DND-41 (cell line): Measurements from ENCODE around the gene HAND1.

Experiments
- EZH2 ChIP-seq: IDR thresholded peaks from 3 replicates; pipeline ENCODE4 v1.6.1; 2012; ENCODE audit warnings: borderline replicate concordance, low read depth, mild to moderate bottlenecking, moderate library complexity, low read length, inconsistent platforms; ENCODE audit not compliant: severe bottlenecking
- TF ChIP-seq, protein P1 (sequence below): IDR thresholded peaks from 2 replicates; pipeline ENCODE4 v1.5.1; 2012; ENCODE audit warnings: borderline replicate concordance, low read length, moderate library complexity, mild to moderate bottlenecking; ENCODE audit not compliant: poor library complexity, severe bottlenecking; ENCODE audit errors: extremely low read depth

DNA sequence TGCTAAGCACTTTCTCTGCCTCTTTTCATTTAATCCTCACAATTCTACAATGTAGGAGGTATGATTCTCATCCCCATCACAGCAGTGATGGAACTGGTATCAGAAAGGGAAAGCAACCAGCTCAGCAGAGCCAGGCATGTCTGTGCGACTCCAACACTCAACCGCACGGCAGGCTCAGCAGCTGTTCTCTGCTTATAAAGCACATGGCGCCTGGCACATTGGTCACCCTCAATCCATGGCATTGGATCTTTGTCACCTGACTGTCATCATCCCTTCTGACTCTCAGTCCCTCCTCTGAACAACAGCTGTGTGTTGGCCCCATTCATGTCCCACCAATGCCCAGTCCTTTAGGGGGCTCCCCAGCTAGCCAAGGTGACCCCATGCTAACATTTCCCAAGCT, 45.1 kb upstream of the HAND1 start:
- TF ChIP-seq, protein P1, sequence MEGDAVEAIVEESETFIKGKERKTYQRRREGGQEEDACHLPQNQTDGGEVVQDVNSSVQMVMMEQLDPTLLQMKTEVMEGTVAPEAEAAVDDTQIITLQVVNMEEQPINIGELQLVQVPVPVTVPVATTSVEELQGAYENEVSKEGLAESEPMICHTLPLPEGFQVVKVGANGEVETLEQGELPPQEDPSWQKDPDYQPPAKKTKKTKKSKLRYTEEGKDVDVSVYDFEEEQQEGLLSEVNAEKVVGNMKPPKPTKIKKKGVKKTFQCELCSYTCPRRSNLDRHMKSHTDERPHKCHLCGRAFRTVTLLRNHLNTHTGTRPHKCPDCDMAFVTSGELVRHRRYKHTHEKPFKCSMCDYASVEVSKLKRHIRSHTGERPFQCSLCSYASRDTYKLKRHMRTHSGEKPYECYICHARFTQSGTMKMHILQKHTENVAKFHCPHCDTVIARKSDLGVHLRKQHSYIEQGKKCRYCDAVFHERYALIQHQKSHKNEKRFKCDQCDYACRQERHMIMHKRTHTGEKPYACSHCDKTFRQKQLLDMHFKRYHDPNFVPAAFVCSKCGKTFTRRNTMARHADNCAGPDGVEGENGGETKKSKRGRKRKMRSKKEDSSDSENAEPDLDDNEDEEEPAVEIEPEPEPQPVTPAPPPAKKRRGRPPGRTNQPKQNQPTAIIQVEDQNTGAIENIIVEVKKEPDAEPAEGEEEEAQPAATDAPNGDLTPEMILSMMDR: no peak
- TF ChIP-seq EZH2: no peak
